Neutrophil (primary cell): ENCODE results near the gene MPPED1.

Experiments
- H3K27ac ChIP-seq: fragments of 200-600 bp; sonication (generic); 2 replicates; pipeline ENCODE4 v1.5.1; 2016; ENCODE audit warnings: mild to moderate bottlenecking, moderate library complexity
- H3K27me3 ChIP-seq: fragments of 200-600 bp; sonication (generic); 2 replicates; pipeline ENCODE4 v1.6.0; 2016; ENCODE audit warnings: mild to moderate bottlenecking
- H3K36me3 ChIP-seq: fragments of 200-600 bp; sonication (generic); 2 replicates; pipeline ENCODE4 v1.5.1; 2017
- H3K4me1 ChIP-seq, 2 experiments: fragments of 200-600 bp in 1 of 2; sonication (generic) in 1 of 2; 1 replicate in 1 of 2; 2 replicates in 1 of 2; pipeline versions ENCODE4 v1.5.1 to v1.6.1; 2013 to 2016; ENCODE audit warnings: low read depth in 1 of 2, low read length in 1 of 2, mild to moderate bottlenecking in 1 of 2, moderate library complexity in 1 of 2; ENCODE audit not compliant: control insufficient read depth in 1 of 2, insufficient read depth in 1 of 2
- H3K4me3 ChIP-seq, 2 experiments: fragments of 200-600 bp in 1 of 2; sonication (generic) in 1 of 2; 1 replicate in 1 of 2; 2 replicates in 1 of 2; pipeline ENCODE4 v1.5.1; 2013 to 2016; ENCODE audit warnings: low read depth in 1 of 2, low read length in 1 of 2, mild to moderate bottlenecking in 1 of 2, moderate library complexity in 1 of 2
- H3K9me3 ChIP-seq: fragments of 200-600 bp; sonication (generic); 2 replicates; pipeline ENCODE4 v1.5.1; 2016
- CTCF ChIP-seq: fragments of 200-600 bp; sonication (generic); IDR thresholded peaks from 2 replicates; pipeline ENCODE4 v1.5.1; 2016; ENCODE audit warnings: antibody characterized with exemption

The MPPED1 gene

GRCh38 chr22:43515902-43516301 lies 104.1 kb downstream of the MPPED1 start:
- no peaks in the 10 kb centered on the region for H3K36me3 ChIP-seq
- H3K4me3 ChIP-seq = no peak overlapping the region
- no peaks in the 10 kb centered on the region for H3K4me1 ChIP-seq
- H3K27me3 ChIP-seq = no peaks in the 10 kb centered on the region
- no peak for TF ChIP-seq CTCF
- H3K27ac ChIP-seq = no peak overlapping the region
- no peaks in the 10 kb centered on the region for H3K9me3 ChIP-seq

GRCh38 chr22:43516386-43516785 lies 104.6 kb downstream of the MPPED1 start:
- no peaks in the 10 kb centered on the region for H3K9me3 ChIP-seq
- H3K4me3 ChIP-seq = no peak overlapping the region
- no peaks in the 10 kb centered on the region for H3K4me1 ChIP-seq
- H3K27ac ChIP-seq = no peak overlapping the region
- no peaks in the 10 kb centered on the region for H3K27me3 ChIP-seq
- no peak for TF ChIP-seq CTCF
- no peaks in the 10 kb centered on the region for H3K36me3 ChIP-seq

- Histone ChIP-seq H3K36me3 (no peaks in the 10 kb centered on the region), H3K4me3 (no peak overlapping the region), H3K27ac (no peak overlapping the region), H3K27me3 (no peaks in the 10 kb centered on the region), H3K9me3 (no peaks in the 10 kb centered on the region), H3K4me1 (no peaks in the 10 kb centered on the region)
- TF ChIP-seq CTCF = no peak
Measured at GRCh38 chr22:43516996-43517635, 105.3 kb downstream of the MPPED1 start.

GRCh38 chr22:43520632-43521039 lies 108.8 kb downstream of the MPPED1 start:
- Histone ChIP-seq H3K36me3 (no peaks in the 10 kb centered on the region), H3K9me3 (no peaks in the 10 kb centered on the region)

GRCh38 chr22:43521716-43522115 lies 109.9 kb downstream of the MPPED1 start:
- peaks cover 6% of the 10 kb centered on the region for H3K27me3 ChIP-seq
- H3K4me3 ChIP-seq = no peak overlapping the region
- H3K4me1 ChIP-seq = no peaks in the 10 kb centered on the region
- H3K27ac ChIP-seq = no peak overlapping the region
- H3K36me3 ChIP-seq = no peaks in the 10 kb centered on the region
- no peaks in the 10 kb centered on the region for H3K9me3 ChIP-seq
- TF ChIP-seq CTCF = no peak

More at GRCh38 chr22:43520632-43521039, 108.8 kb downstream of the MPPED1 start:
- no peak for TF ChIP-seq CTCF
- Histone ChIP-seq H3K27ac (no peak overlapping the region), H3K4me1 (no peaks in the 10 kb centered on the region), H3K4me3 (no peak overlapping the region), H3K27me3 (peaks cover 2% of the 10 kb centered on the region)
